GM18526 (cell line): ENCODE results near the gene TNFAIP8.
A peak's percentile ranks its signal among the peaks of the same experiment; 100 is the strongest.

Experiments
- POLR2A ChIP-seq: IDR thresholded peaks from 3 replicates; pipeline ENCODE4 v1.6.1; 2011; ENCODE audit not compliant: insufficient read length; ENCODE audit errors: extremely low read depth

The TNFAIP8 gene

DNA sequence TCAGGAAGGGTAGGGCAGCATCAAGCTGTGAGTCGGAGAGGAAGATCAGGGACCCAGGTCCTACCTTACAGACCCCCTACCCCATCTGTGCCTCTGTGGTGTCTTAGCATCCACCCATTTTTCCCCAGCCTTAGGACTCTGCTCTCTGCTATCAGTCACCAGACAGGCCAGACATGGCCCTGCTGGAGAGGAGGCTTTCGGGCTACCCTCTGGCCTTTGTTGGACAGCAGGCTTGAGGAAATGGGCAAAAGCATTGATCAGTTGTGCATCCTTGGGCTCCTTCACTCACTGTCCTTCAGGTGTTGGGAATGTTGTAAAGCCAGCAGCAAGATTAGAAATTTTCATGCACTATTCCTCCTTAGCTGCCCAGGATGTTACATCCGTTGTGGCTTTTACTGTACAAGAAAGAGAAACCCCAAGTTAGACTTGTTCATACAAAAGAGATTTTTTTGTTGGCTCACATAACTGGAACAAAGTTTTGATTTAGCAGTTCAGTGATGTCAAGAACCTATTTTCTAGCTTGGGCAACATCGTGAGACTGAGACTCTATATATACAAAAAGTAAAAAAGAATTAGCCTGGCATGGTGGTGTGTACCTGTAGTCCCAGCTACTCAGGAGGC, 17.4 kb upstream of the TNFAIP8 start:
- TF ChIP-seq POLR2A = no peak

- no peak for TF ChIP-seq POLR2A
Measured at GRCh38 chr5:119339344-119339743, 16.5 kb upstream of the TNFAIP8 start.

DNA sequence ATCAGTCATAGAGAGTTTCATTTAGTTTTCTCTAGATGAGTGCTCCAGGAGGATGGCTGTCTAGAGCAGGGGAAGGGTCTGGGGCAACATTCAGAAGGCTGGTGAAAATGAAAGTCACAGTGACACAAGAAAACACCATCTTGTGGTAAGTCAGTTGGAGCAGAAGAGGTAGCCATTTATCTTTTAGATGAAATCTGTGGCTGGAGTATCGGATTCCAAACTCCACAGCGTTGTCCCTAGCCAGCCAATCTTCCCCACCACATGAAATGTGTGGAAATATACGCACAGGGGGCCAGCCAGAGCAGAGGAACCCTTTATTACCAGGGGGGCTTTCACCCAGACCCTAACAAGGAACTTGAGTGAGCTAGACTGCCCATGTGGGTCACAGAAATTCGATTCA, 15.9 kb upstream of the TNFAIP8 start:
- TF ChIP-seq POLR2A = no peak

GRCh38 chr5:119340597-119341218, 15.1 kb upstream of the TNFAIP8 start:
- TF ChIP-seq POLR2A = no peak

DNA sequence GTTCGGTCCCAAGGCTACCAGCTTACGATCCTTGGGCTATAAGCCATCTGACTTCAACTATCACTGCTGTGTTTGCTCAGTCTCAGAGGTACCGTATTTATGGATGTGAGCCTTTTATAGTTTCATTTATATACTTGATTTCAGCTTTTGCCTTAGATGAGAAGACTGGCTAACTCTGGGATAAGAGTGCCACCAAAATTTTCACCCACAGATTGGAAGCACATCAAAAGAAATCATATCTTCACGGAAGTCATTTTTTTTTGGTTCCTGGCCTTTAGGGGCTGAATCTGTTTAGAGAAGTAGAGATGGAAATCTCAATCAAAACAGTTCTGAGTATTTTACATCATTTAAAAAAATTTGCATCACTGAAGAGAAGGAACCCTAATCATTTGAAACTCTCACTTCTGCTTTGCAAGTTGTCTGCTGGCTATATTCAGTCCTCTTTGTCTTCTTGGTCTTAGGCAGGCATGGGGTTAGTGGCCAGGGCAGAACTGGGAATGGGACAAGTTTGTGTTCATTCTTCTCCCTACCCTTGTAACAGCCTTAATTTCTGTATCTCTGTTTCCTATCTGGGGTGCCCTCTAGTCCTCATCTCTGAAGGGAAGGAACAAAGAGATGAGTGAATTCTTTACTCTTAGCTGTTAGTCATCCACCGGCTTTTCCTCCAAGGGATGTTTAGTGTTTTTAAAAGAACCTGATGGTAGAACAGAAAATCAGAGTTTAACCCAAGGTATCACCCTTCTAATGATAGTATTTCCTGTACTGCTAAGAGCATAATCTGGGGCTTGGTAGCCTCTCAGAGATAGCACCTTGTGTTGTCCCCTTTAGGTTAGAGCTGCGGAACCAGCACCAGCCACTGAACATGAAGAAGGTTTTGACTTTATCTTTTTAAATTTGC, 14.1 kb upstream of the TNFAIP8 start:
- peak; percentile 47 for TF ChIP-seq POLR2A

GRCh38 chr5:119342406-119342805, 13.4 kb upstream of the TNFAIP8 start:
- no peak for TF ChIP-seq POLR2A

- TF ChIP-seq POLR2A = no peak
Measured at GRCh38 chr5:119343052-119343451, 12.8 kb upstream of the TNFAIP8 start.

DNA sequence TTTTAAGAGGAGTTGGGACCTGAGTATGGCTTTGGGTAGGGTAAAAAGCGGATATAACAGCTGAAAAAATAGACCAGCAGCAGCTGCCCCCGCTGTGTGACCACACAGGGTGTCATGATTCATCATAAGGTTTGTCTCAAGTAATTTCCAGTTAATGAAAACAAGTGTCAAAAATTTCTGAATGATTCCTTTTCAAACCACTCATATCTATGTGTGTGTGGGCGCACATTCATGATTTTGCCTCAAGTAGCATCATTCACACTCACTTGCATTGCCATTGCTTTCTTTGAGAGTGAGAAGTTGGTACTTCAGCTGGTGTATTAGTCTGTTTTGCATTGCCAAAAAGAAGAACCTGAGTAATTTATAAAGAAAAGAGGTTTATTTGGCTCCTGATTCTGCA, 12.1 kb upstream of the TNFAIP8 start:
- no peak for TF ChIP-seq POLR2A

DNA sequence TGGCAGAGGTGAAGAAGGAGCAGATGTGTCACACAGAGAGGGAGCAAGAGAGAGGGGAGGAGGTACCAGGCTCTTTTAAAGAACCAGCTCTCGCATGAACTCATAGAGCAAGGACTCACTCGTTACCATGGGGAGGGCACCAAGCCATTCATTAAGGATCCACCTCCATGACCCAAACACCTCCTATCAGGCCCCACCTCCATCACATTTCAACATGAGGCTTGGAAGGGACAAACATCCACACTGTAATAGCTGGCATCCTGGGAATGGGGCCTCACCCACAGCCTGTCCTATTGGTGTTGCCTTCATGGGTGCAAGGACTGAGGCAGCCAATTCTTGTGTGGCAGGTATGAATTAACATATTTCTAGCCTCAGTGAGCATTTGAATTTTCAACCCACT, 11.6 kb upstream of the TNFAIP8 start:
- no peak for TF ChIP-seq POLR2A

- no peak for TF ChIP-seq POLR2A
Measured at GRCh38 chr5:119345861-119346260, 10.0 kb upstream of the TNFAIP8 start.

DNA sequence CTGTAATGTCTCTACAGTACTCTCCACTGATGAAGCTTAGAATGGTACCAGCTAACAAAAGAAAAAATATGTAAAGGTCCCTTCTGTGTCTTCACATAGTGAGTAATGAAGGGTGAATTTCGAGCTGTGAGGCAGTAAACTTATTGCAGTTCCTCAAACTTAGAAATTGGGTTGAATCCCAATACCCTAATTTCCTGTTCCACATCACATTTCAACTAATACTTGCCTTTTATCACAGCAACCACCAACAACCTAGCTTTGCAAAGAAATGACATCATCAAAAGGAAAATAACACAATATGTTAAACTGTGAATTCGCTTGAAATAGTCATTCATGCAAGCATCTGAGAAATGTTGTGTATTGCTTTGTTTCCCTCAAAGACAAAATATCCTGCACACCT, 9.4 kb upstream of the TNFAIP8 start:
- TF ChIP-seq POLR2A = no peak

DNA sequence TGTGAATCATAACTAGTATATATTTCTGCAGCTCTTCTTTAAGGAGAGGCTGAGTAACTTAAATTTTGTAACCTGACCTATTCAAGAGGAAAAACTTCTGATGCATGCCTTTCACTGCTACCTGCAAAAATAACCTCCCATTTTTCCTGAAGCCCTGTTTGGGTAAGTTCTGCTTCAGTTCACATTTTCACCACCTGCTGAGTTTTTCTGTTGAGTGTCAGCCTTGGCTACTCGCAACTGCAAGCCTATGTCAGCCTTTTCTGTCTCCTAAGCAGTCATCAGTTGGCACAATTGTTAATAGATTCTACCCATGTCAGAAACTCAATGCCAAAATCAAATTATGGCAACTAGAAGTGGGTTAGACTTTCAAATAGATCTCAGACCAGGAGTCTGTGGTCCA, 8.2 kb upstream of the TNFAIP8 start:
- TF ChIP-seq POLR2A = no peak

DNA sequence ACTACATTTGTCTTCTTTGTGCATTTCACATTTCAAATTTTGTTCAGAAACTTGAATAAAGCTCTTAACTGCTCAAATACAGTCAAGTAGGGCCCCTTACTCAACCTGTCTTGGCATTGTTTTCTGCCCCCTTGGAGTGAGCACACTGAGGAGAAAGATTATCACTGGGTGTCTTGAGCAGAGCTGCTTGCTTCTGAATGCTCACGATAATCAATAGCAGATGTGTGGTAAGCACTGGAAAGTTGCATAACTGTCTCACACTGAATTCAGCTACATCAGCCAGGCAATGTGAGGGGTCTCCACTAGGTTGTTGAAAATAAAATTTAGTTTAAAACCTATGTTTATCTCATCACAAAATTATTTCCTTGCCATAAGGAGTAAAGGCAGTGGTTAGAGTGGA, 7.8 kb upstream of the TNFAIP8 start:
- no peak for TF ChIP-seq POLR2A

GRCh38 chr5:119353213-119353612, 2.6 kb upstream of the TNFAIP8 start:
- TF ChIP-seq POLR2A = no peak

GRCh38 chr5:119353686-119354366, 2.0 kb upstream of the TNFAIP8 start:
- TF ChIP-seq POLR2A = no peak
